ENCODE results near the gene TSPAN2.

DNA sequence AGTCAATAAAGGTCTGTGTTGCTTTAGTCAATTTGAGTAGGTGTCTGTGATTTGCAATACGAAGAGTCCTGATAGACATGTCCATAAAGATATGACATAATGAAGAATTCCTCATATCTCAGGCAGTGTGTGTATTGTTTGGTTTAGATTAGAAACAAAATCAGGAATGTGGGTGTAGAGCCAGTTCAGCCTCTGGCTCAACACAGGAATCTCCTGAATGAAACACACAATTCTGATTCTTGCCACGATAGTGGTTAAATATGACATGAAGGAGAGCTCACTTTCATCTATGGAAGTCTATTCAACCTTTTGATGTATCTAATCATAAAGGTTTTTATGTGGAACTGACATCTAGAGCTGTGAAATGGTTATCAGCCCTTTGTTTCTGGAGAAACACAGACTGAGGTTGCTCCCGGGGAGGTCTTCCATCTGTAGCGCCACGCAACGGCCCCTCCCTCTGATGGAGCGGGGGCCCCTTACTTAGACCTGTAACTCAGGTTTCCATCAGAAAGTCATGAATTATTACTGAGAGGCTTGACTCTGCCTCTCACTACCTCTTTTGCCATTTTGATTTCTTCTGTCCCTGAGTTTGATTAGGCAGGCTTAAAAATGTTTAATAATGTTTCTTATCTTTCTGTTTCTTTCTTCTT, 19.5 kb downstream of the TSPAN2 start:
- TF ChIP-seq ZBTB7A (IDR thresholded peaks at IDR 0.05; ENCODE audit: low read depth) (no peak), EP300 (IDR thresholded peaks at IDR 0.05; ENCODE audit: borderline replicate concordance) (no peak), RAD21 (IDR thresholded peaks at IDR 0.05; ENCODE audit: low read depth) (no peak), YY1 (IDR thresholded peaks at IDR 0.05; ENCODE audit: low read depth) (no peak), CEBPB (IDR thresholded peaks at IDR 0.05) (no peak), CREB1 (IDR thresholded peaks at IDR 0.05; ENCODE audit: low read depth) (no peak), TAF1 (IDR thresholded peaks at IDR 0.05; ENCODE audit: low read depth) (no peak), EGR1 (IDR thresholded peaks at IDR 0.05) (no peak), NFIC (IDR thresholded peaks at IDR 0.05) (no peak), TCF12 (IDR thresholded peaks at IDR 0.05; ENCODE audit: low read depth) (no peak), FOXM1 (IDR thresholded peaks at IDR 0.05; ENCODE audit: borderline replicate concordance, low read depth) (no peak)
- TF ChIP-seq, protein P1, sequence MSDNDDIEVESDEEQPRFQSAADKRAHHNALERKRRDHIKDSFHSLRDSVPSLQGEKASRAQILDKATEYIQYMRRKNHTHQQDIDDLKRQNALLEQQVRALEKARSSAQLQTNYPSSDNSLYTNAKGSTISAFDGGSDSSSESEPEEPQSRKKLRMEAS (IDR thresholded peaks at IDR 0.05), result no peak
- TF ChIP-seq, protein P2, sequence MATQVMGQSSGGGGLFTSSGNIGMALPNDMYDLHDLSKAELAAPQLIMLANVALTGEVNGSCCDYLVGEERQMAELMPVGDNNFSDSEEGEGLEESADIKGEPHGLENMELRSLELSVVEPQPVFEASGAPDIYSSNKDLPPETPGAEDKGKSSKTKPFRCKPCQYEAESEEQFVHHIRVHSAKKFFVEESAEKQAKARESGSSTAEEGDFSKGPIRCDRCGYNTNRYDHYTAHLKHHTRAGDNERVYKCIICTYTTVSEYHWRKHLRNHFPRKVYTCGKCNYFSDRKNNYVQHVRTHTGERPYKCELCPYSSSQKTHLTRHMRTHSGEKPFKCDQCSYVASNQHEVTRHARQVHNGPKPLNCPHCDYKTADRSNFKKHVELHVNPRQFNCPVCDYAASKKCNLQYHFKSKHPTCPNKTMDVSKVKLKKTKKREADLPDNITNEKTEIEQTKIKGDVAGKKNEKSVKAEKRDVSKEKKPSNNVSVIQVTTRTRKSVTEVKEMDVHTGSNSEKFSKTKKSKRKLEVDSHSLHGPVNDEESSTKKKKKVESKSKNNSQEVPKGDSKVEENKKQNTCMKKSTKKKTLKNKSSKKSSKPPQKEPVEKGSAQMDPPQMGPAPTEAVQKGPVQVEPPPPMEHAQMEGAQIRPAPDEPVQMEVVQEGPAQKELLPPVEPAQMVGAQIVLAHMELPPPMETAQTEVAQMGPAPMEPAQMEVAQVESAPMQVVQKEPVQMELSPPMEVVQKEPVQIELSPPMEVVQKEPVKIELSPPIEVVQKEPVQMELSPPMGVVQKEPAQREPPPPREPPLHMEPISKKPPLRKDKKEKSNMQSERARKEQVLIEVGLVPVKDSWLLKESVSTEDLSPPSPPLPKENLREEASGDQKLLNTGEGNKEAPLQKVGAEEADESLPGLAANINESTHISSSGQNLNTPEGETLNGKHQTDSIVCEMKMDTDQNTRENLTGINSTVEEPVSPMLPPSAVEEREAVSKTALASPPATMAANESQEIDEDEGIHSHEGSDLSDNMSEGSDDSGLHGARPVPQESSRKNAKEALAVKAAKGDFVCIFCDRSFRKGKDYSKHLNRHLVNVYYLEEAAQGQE (IDR thresholded peaks at IDR 0.05; ENCODE audit: low read depth), result no peak
- TF ChIP-seq, protein P3, sequence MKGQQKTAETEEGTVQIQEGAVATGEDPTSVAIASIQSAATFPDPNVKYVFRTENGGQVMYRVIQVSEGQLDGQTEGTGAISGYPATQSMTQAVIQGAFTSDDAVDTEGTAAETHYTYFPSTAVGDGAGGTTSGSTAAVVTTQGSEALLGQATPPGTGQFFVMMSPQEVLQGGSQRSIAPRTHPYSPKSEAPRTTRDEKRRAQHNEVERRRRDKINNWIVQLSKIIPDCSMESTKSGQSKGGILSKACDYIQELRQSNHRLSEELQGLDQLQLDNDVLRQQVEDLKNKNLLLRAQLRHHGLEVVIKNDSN (IDR thresholded peaks at IDR 0.05), result no peak
